Measurements from ENCODE around the gene NGF.

Gene NGF

GRCh38 chr1:115300087-115300876 is 37.8 kb downstream of the NGF start:
- no peak for TF ChIP-seq JUND (IDR thresholded peaks at IDR 0.05; ENCODE audit: low read depth)
- in situ Hi-C loops (cut with HindIII; ENCODE audit: low pct_unique_long_range_greater_than_20kb, low sequenced_read_pairs): no loop called here
- DNase-seq (ENCODE audit: low read depth in 1 of 2, low spot score in 1 of 2): no peak

DNA sequence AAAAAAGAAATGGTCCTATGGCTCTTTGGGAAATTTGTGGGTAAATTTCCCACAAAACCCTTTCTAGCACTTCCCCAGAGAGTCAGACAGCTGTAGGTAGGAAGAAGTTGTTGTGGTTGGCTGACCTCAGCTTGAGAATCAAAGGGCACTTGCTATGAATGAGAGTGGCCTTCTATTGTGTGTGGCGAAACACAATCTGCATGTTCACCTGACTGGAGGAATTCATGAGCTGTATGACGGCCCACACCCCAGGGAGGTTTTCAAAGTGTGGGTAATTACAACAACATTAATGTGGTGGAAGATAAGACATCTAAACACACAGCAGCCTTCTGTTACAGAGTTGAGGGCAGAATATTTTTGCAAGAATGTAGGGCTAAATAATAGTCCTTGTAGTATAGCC is 38.8 kb downstream of the NGF start:
- in situ Hi-C loops (cut with HindIII; ENCODE audit: low pct_unique_long_range_greater_than_20kb, low sequenced_read_pairs): no loop called here
- no peak for TF ChIP-seq JUND (IDR thresholded peaks at IDR 0.05; ENCODE audit: low read depth)
- DNase-seq (ENCODE audit: low read depth in 1 of 2, low spot score in 1 of 2): no peak

DNA sequence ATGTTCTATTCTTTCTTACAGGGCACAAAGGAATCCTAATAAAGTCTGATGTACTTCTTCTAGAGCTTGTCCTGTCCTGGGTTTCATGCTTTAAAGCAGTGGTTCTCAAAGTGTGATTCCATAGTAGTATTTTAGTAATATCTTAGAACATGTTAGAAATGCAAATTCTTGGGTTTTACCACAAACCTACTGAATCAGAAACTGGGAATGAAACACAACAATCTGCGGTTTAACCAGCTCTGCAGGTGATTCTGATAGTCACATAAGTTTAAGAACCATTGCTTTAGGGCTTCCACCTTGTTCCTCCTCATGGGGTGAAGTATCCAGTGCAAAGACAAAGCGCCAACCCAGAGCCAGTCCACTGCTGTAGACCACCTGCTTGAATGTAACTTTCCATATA is 41.1 kb downstream of the NGF start:
- in situ Hi-C loops (cut with HindIII; ENCODE audit: low pct_unique_long_range_greater_than_20kb, low sequenced_read_pairs): no loop called here
- TF ChIP-seq JUND (IDR thresholded peaks at IDR 0.05; ENCODE audit: low read depth): no peak
- DNase-seq (ENCODE audit: low read depth in 1 of 2, low spot score in 1 of 2): no peak

DNA sequence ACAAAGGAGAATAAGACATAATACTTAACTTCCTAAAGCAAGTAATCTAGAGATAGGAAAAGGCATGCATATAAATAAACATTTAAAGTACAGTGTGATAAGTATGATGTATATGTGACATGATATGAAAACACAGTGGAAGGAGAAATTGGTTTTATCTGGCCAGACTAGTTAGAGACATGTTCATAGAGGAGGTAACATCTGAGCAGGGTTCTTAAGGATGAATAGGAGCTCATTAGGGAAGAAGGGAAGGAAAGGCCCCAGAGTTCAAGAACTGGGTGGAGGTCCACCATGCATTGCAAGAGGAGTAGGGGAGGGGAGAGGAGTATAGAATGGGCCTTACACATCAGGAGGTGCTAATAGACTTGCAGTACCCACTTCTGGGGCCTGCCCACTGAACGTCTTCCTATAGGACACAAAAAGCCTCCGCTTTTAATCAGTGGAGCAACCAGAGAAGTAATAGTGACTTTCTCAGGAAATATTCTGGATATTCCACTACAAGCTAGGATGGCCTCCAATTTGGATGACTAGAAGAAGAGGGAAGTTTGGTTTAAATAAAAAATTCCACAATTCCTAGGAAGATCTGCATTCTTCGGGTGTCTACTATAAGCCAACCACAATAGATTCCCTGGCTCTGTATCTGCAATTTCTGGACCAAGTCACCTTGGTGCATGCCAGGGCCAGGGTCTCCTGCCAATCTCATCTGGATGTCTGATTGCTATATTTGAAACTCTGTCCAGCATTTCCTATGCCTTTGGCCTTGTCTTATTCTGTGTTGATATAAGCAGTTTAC is 41.9 kb downstream of the NGF start:
- no peak for TF ChIP-seq JUND (IDR thresholded peaks at IDR 0.05; ENCODE audit: low read depth)
- in situ Hi-C loops (cut with HindIII; ENCODE audit: low pct_unique_long_range_greater_than_20kb, low sequenced_read_pairs): no loop called here
- no peak for DNase-seq (ENCODE audit: low read depth in 1 of 2, low spot score in 1 of 2)

DNA sequence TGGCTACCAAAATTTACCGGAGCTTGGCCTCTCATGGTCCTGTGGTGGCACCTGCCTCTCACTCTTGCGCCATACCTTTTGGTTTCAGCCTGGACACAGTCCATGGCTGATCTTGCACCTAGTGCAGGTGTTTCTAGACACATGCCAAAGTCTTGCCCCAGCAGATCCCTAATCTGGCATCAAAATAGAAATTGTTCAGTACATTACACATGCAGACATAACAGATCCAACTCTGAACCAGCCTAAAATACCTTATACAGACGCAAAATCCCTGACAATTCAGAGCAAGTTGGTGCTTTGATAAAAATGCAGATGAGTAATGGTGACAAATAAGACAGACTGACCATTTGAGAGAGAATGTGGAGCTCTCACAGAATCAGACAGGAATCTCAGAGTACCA is 44.1 kb downstream of the NGF start:
- DNase-seq (ENCODE audit: low read depth in 1 of 2, low spot score in 1 of 2): no peak
- TF ChIP-seq JUND (IDR thresholded peaks at IDR 0.05; ENCODE audit: low read depth): no peak
- in situ Hi-C loops (cut with HindIII; ENCODE audit: low pct_unique_long_range_greater_than_20kb, low sequenced_read_pairs): no loop called here

GRCh38 chr1:115293006-115293405 is 45.0 kb downstream of the NGF start:
- no peak for TF ChIP-seq JUND (IDR thresholded peaks at IDR 0.05; ENCODE audit: low read depth)
- in situ Hi-C loops (cut with HindIII; ENCODE audit: low pct_unique_long_range_greater_than_20kb, low sequenced_read_pairs): no loop called here
- DNase-seq (ENCODE audit: low read depth in 1 of 2, low spot score in 1 of 2): no peak

- no peak for TF ChIP-seq JUND (IDR thresholded peaks at IDR 0.05; ENCODE audit: low read depth)
- in situ Hi-C loops (cut with HindIII; ENCODE audit: low pct_unique_long_range_greater_than_20kb, low sequenced_read_pairs): no loop called here
- no peak for DNase-seq (ENCODE audit: low read depth in 1 of 2, low spot score in 1 of 2)
Observed at GRCh38 chr1:115291741-115292140, 46.3 kb downstream of the NGF start.

DNA sequence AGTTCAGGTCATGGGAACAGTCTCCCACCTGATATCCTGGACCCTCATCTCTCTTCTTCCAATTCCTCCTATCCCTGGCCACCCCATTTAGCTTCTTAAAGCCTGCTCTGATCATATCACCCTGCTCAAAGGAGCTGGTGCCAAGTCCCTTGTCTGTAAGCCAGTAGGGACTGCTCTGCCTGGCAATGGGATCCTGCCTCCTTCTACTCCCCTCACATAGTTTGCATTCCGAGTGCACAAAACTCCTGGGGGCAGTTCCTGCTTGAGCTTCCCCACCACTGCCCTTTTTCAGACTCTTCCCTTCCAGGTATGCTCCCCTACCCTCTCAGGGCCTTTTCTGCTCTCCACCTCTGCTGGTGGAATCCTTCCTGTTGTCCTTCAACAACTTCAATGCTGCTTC is 48.1 kb downstream of the NGF start:
- in situ Hi-C loops (cut with HindIII; ENCODE audit: low pct_unique_long_range_greater_than_20kb, low sequenced_read_pairs): no loop called here
- TF ChIP-seq JUND (IDR thresholded peaks at IDR 0.05; ENCODE audit: low read depth): no peak
- no peak for DNase-seq (ENCODE audit: low read depth in 1 of 2, low spot score in 1 of 2)

GRCh38 chr1:115288591-115289198 is 49.4 kb downstream of the NGF start:
- no peak for DNase-seq (ENCODE audit: low read depth in 1 of 2, low spot score in 1 of 2)
- no peak for TF ChIP-seq JUND (IDR thresholded peaks at IDR 0.05; ENCODE audit: low read depth)
- in situ Hi-C loops (cut with HindIII; ENCODE audit: low pct_unique_long_range_greater_than_20kb, low sequenced_read_pairs): no loop called here

DNA sequence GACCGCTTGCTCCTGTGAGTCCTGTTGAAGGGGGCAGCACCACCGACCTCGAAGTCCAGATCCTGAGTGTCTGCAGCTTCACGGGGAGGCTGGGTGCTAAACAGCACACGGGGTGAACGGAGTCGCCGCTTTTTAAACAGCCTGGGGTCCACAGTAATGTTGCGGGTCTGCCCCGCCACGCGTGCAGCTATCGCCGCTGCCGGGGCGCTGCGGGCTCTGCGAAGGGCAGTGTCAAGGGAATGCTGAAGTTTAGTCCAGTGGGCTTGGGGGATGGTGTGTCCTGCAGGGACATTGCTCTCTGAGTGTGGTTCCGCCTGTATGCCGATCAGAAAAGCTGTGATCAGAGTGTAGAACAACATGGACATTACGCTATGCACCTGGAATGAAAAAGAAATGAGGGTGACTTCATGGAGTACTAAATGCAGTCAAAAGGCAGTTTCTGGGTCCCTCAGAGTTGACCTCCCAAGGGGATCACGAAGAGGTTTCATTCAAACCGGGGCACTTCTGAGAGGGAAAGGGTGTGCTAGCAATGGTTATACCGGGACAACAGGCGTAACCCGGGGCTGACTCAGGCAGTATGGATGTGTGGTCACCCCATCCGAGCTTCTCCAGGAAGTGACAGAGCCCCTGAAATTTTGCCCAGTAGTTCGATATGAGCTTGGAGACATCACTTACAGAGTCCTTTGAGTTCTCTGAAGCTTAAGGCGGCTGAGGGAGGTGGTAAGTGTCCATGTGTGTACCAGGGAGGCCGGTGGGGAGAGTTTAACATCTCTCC is 51.4 kb downstream of the NGF start:
- in situ Hi-C loops (cut with HindIII; ENCODE audit: low pct_unique_long_range_greater_than_20kb, low sequenced_read_pairs): no loop called here
- no peak for TF ChIP-seq JUND (IDR thresholded peaks at IDR 0.05; ENCODE audit: low read depth)
- no peak for DNase-seq (ENCODE audit: low read depth in 1 of 2, low spot score in 1 of 2)

DNA sequence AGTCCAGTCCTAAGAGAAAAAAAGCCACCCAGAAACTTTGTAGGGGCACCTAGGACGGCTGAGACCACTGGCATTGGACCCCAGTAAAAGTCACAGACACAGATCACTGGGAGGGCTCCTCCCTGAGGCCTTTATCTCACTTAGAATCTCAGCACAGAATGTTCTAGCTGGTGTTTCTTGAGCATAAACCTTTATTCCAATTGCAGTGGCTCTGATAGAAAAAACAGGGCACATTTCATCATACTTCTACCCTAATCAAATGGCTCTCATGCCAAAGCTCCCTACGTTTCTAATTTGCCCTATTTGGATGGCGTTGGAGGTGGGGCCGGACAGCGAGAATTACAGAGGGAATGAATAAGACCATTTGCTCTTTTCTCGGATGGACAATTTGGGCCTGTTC is 53.8 kb downstream of the NGF start:
- no peak for TF ChIP-seq JUND (IDR thresholded peaks at IDR 0.05; ENCODE audit: low read depth)
- DNase-seq (ENCODE audit: low read depth in 1 of 2, low spot score in 1 of 2): no peak
- in situ Hi-C loops (cut with HindIII; ENCODE audit: low pct_unique_long_range_greater_than_20kb, low sequenced_read_pairs): no loop called here

DNA sequence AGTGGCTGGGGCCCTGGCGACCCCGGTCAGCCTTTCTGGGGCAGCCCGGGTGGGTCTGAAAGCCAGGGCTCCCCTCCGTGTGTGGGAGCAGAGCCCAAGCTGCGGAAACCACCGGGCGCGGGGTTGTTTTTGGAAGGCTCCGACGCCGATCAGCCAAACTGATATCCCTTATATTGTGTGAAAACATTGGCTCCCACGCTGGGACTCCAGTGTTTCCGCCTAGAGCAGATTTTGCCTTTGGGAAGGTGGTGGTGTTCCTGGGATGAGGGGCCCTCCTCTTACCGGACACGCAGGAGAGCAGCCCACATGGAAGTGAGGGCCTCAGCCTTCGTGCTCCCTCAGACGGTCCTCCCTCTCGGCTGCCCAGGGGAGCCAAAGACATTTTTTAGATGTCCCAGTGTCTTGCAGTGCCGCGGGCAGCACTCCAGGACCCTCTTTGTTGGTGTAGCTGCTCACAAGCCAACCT is 54.3 kb downstream of the NGF start:
- in situ Hi-C loops (cut with HindIII; ENCODE audit: low pct_unique_long_range_greater_than_20kb, low sequenced_read_pairs): no loop called here
- TF ChIP-seq JUND (IDR thresholded peaks at IDR 0.05; ENCODE audit: low read depth): no peak
- DNase-seq (ENCODE audit: low read depth in 1 of 2, low spot score in 1 of 2): no peak
